ENCODE data around the gene RIN2.

Gene RIN2

DNA sequence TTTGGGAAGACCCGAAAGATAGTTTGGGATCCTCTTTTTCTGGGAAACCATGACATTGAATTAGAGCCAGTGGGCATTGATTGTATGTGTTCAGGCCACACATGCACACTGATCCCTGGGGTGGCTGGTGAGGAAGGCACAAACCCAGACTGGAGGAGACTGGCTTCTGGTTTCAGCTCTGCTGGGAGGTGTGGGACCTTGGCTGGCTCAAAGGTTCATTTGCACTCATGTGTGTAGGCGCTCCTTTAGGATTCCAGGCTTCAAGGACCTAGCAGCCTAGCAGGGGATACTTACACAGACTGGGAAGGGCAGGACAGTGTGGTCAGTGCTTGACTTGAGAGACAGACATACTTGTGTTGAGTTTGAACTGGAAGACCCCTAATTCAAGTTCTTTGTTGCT lies 7.2 kb downstream of the RIN2 start:
- Histone ChIP-seq H3K4me3 (ENCODE audit: insufficient read depth, low read length, poor library complexity, severe bottlenecking) (no peak overlapping the region), H2AFZ (ENCODE audit: low read depth, low read length, severe bottlenecking) (no peak overlapping the region), H3K9me3 (ENCODE audit: insufficient read depth, low read length) (no peaks in the 10 kb centered on the region), H3K9me2 (replicated peaks; ENCODE audit: insufficient read depth, low read length) (no peaks in the 10 kb centered on the region), H3F3A (ENCODE audit: insufficient read depth) (no peaks in the 10 kb centered on the region), H3K4me2 (ENCODE audit: low read depth, low read length, poor library complexity, severe bottlenecking) (no peak overlapping the region), H3K9ac (ENCODE audit: low read length) (no peak overlapping the region), H3K27me3 (ENCODE audit: low read length) (no peaks in the 10 kb centered on the region), H3K27ac (ENCODE audit: low read depth, low read length) (no peak overlapping the region), H3K36me3 (ENCODE audit: low read length) (no peaks in the 10 kb centered on the region), H4K20me1 (ENCODE audit: low read depth, low read length) (no peaks in the 10 kb centered on the region), H3K79me2 (ENCODE audit: insufficient read depth, low read length) (no peaks in the 10 kb centered on the region)
- no peak for TF ChIP-seq EZH2phosphoT487 (conservative IDR thresholded peaks at IDR 0.05; ENCODE audit: low read length)
- TF ChIP-seq, protein P1, sequence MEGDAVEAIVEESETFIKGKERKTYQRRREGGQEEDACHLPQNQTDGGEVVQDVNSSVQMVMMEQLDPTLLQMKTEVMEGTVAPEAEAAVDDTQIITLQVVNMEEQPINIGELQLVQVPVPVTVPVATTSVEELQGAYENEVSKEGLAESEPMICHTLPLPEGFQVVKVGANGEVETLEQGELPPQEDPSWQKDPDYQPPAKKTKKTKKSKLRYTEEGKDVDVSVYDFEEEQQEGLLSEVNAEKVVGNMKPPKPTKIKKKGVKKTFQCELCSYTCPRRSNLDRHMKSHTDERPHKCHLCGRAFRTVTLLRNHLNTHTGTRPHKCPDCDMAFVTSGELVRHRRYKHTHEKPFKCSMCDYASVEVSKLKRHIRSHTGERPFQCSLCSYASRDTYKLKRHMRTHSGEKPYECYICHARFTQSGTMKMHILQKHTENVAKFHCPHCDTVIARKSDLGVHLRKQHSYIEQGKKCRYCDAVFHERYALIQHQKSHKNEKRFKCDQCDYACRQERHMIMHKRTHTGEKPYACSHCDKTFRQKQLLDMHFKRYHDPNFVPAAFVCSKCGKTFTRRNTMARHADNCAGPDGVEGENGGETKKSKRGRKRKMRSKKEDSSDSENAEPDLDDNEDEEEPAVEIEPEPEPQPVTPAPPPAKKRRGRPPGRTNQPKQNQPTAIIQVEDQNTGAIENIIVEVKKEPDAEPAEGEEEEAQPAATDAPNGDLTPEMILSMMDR (IDR thresholded peaks at IDR 0.05; ENCODE audit: insufficient read depth, low read length, poor library complexity, severe bottlenecking): no peak

DNA sequence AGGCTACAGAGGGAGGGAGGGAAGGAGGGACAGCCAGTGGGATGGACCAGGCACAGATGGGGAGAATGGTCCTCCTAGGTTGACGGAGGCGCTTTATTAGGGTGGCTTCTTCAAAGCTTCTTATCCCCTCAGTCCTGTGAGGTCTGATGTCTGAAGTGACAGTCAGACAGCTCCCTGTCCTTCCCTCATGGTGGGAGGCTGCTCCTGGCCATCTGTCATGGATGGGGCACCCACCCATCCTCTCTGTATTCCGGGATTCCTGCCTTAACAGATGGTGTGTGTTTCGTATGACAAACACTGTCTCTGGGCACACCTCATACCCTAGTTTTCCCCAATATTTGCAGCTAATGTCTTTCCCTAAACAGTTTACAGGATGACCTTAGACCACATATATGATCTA lies 7.9 kb downstream of the RIN2 start:
- no peak overlapping the region for H3K27ac ChIP-seq (ENCODE audit: low read depth, low read length)
- H3K27me3 ChIP-seq (ENCODE audit: low read length): no peaks in the 10 kb centered on the region
- no peak overlapping the region for H3K9ac ChIP-seq (ENCODE audit: low read length)
- TF ChIP-seq, protein P1 (IDR thresholded peaks at IDR 0.05; ENCODE audit: insufficient read depth, low read length, poor library complexity, severe bottlenecking): no peak
- TF ChIP-seq EZH2phosphoT487 (conservative IDR thresholded peaks at IDR 0.05; ENCODE audit: low read length): no peak
- H3K9me3 ChIP-seq (ENCODE audit: insufficient read depth, low read length): no peaks in the 10 kb centered on the region
- no peak overlapping the region for H2AFZ ChIP-seq (ENCODE audit: low read depth, low read length, severe bottlenecking)
- no peaks in the 10 kb centered on the region for H3K79me2 ChIP-seq (ENCODE audit: insufficient read depth, low read length)
- no peak overlapping the region for H3K4me3 ChIP-seq (ENCODE audit: insufficient read depth, low read length, poor library complexity, severe bottlenecking)
- no peaks in the 10 kb centered on the region for H3K9me2 ChIP-seq (replicated peaks; ENCODE audit: insufficient read depth, low read length)
- no peaks in the 10 kb centered on the region for H3F3A ChIP-seq (ENCODE audit: insufficient read depth)
- H4K20me1 ChIP-seq (ENCODE audit: low read depth, low read length): no peaks in the 10 kb centered on the region
- no peaks in the 10 kb centered on the region for H3K36me3 ChIP-seq (ENCODE audit: low read length)
- H3K4me2 ChIP-seq (ENCODE audit: low read depth, low read length, poor library complexity, severe bottlenecking): no peak overlapping the region

DNA sequence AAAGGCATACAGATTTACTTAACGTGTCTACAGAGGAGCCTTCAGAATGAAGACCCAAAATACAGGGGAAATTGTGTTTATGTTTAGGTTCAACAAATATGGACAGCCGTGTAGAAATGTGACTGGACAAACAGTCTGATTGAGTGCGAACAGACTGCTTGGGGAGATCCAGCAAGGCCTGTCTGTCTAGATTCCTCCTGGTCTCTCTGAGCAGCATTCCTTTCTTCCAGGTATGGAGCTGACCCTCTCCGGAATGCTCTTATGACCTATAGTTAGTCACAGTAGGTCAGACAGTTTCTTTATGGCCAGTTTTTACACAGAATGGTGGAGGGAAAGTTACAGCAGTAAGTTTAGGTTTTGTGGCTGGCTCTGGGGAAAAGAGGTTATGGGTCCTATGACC lies 9.0 kb downstream of the RIN2 start:
- no peaks in the 10 kb centered on the region for H3K27me3 ChIP-seq (ENCODE audit: low read length)
- no peak overlapping the region for H3K27ac ChIP-seq (ENCODE audit: low read depth, low read length)
- no peaks in the 10 kb centered on the region for H3F3A ChIP-seq (ENCODE audit: insufficient read depth)
- H3K9me2 ChIP-seq (replicated peaks; ENCODE audit: insufficient read depth, low read length): no peaks in the 10 kb centered on the region
- H2AFZ ChIP-seq (ENCODE audit: low read depth, low read length, severe bottlenecking): no peak overlapping the region
- no peak overlapping the region for H3K4me2 ChIP-seq (ENCODE audit: low read depth, low read length, poor library complexity, severe bottlenecking)
- no peak overlapping the region for H3K4me3 ChIP-seq (ENCODE audit: insufficient read depth, low read length, poor library complexity, severe bottlenecking)
- no peak overlapping the region for H3K9ac ChIP-seq (ENCODE audit: low read length)
- H3K9me3 ChIP-seq (ENCODE audit: insufficient read depth, low read length): no peaks in the 10 kb centered on the region
- no peaks in the 10 kb centered on the region for H3K79me2 ChIP-seq (ENCODE audit: insufficient read depth, low read length)
- H3K36me3 ChIP-seq (ENCODE audit: low read length): no peaks in the 10 kb centered on the region
- H4K20me1 ChIP-seq (ENCODE audit: low read depth, low read length): no peaks in the 10 kb centered on the region
- TF ChIP-seq EZH2phosphoT487 (conservative IDR thresholded peaks at IDR 0.05; ENCODE audit: low read length): no peak
- TF ChIP-seq, protein P1 (IDR thresholded peaks at IDR 0.05; ENCODE audit: insufficient read depth, low read length, poor library complexity, severe bottlenecking): no peak
